ENCODE measurements around the gene AADACL3.

The AADACL3 gene

DNA sequence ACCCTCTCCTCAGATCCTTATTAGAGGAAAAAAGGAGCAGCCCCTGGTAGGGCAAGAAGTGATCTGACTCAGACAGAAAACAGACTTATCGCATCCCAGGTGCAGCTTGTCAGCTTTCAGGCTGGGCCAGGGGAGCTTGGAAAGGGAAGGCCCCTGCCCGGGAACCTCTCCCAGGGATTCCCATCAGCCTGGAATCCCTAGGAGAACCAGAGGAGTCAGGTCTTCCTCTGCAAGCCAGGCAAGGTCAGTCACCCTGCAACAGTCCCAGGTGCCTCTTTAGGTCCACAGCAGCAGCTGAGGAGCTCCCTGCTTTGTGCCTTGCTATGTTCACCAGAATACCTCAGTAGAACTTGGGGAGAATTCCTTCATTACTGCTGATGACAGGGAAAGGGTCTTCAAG is 54.7 kb downstream of the AADACL3 start:
- DNase-seq = no peak

DNA sequence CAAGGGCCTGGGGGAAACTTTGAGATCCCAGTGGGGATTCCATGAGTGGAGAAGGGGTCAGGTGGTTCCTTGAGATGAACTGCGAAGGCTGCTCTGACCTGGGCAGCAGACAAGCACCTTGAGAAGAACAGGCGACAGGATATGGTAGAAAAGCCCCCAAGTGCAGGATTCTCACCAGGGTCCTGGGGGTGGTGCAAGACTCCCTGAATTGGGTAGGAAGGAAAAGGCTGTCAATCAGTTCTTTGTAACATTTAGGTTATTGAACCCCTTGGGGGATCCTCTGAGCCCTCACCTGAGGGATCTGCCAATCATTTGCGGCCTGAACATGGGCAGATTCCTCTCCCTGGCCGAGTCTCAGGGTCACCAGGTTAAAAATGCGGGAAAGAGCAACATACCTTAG is 55.3 kb downstream of the AADACL3 start:
- no peak for DNase-seq

DNA sequence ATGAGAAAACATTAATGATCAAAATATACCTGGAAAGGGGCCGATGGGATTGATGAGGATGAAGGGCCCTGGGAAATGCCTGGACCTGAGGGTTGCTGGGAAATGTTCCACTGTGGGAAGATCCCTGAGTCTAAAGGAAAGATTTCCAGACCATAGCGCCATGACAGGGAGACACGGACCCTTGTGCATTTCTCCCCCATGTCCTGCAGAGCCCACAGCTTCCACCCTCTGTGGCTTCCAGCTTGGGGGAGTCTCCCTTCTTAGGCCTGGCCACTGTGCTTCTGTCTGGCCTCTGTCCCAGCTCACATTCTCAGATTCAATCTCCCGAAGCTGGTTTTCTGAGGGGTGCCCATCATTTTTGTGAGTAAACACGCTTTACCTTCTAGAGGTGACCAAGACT is 56.6 kb downstream of the AADACL3 start:
- no peak for DNase-seq

DNA sequence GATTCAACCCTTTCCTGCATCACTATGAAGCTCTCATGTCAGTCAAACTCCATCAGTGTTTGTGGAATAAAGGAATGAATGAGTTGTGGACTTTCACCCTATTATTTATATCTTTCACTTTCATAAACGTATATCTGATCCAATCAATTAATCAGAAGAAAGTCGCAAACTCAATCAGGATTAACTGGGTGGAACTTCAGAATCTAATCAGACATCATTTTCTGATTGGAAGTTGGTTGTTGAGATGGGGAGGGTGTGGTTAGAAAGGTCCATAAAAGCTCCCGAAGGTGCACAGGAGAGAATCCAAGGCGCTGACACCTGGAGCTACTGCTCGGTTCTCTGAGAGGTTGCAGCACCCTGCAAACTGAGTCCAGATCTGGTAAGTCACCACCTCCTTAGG is 57.5 kb downstream of the AADACL3 start, which contains the start of gene PRAMEF12:
PRAMEF12 (plus strand) TSS at position 301 of the 400 bp plus-strand sequence. CDS start 1,130 bp downstream, outside the sequence.
- DNase-seq = no peak

DNA sequence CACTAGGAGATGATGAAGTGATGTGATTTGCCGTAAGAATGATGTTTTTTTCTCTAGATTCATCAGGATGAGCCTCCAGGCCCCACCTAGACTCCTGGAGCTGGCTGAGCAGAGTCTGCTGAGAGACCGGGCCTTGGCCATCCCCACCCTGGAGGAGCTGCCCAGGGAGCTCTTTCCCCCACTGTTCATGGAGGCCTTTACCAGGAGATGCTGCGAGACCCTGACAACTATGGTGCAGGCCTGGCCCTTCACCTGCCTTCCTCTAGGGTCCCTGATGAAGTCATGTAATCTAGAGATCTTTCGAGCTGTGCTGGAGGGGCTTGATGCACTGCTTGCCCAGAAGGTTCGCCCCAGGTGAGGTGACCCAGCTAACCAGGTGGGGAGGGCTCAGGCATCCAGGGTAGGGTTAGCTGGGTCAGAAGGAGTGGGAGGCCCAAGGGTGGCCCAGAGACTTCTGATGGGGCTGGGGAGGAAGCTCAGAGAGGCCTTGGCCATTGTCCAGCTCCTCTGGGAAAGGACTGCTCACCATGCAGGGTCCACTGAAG is 59.0 kb downstream of the AADACL3 start:
- no peak for DNase-seq

DNA sequence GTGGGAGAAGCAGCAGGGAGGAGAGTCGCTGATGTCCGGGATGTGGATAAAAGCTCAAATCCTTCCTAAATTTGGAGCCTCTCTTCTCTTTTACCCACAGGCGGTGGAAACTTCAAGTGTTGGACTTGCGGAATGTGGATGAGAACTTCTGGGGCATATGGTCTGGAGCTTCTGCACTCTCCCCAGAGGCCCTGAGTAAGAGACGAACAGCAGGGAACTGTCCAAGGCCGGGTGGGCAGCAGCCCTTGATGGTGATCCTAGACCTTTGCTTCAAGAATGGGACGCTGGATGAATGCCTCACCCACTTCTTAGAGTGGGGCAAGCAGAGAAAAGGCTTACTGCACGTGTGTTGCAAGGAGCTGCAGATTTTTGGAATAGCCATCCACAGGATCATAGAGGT is 59.5 kb downstream of the AADACL3 start:
- no peak for DNase-seq

DNA sequence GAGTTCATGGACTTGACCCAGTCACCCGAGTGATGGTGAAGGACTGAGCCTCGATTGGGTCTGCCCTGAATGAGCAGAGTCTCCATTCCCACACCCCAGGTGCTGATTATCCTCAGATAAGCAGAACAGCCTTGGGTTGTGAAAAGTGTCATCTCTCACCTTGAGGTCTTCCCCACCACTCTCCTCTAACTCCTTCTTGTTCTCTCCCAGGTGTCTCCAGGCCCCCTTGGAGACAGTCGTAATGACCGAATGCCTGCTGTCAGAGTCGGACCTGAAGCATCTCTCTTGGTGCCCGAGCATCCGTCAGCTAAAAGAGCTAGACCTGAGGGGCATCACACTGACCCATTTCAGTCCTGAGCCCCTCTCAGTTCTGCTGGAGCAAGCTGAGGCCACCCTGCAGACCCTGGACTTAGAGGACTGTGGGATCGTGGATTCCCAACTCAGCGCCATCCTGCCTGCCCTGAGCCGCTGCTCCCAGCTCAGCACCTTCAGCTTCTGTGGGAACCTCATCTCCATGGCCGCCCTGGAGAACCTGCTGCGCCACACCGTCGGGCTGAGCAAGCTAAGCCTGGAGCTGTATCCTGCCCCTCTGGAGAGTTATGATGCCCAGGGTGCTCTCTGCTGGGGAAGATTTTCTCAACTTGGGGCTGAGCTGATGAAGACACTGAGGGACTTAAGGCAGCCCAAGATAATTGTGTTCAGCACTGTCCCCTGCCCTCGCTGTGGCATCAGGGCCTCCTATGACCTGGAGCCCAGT is 61.1 kb downstream of the AADACL3 start:
- no peak for DNase-seq
